ENCODE data around the gene LSMEM2. TPM values are rescaled to one million over a fixed set of nuclear protein-coding genes. Genes with fewer than 3 reads are reported as not detected.

LSMEM2 gene
- total RNA-seq, 2 experiments from 2014 or later = not detected

DNA sequence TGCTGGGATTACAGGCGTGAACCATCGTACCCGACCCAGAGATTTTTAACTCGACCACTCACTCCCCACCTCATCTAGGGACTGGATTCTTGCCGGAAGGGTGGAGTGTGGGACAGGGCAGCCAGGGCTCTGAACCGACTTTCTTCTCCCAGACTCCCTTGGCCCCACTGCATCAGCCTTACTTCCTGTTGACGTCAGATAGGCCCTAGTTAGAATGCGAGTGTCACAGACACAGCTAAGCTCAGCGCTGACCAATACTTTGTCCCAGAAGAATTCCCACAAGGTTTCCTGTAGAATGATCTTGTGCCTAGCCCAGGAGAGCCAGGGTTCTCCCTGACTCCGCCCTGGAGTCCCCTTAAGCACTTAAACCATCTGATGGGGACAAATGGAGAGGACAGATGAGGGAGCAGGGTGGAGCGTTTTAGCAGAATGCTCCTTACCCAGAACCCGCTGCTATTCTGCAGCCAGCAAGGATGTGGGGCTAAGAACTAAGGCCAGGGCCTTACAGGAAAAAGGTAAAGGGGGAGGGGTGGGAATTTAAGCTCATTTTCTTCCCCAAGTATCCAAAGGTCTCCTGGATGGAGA, 54.9 kb downstream of the LSMEM2 start:
- Mint-ChIP-seq H3K4me3 (peak overlapping the region; percentile 88), H3K27me3 (no peaks in the 10 kb centered on the region), H3K4me1 (ENCODE audit: low read depth) (peaks cover 32% of the 10 kb centered on the region), H3K9me3 (no peaks in the 10 kb centered on the region), H3K36me3 (ENCODE audit: low read depth) (peaks cover 74% of the 10 kb centered on the region), H3K27ac (peak overlapping the region; percentile 91)
- DNase-seq (no peak), ATAC-seq (no peak)
- intact Hi-C loops (cut with micrococcal nuclease) = no loop called here
- ChIA-PET POLR2A (interaction anchor here (0.7 to 12.3 kb wide), 3 partner anchors 14 to 35 kb away, joined by 3 to 137 read pairs (median 126); partner anchors contain the start of genes CYB561D2, HYAL2, HYAL3 and NAA80), CTCF (interaction anchor here (1.4 to 6.1 kb wide), 3 partner anchors 10 to 108 kb away, joined by 3 to 40 read pairs (median 8); partner anchors contain the start of gene HYAL2)
- no peak for TF ChIP-seq CTCF (IDR thresholded peaks at IDR 0.05)

GRCh38 chr3:50334339-50335075, 55.6 kb downstream of the LSMEM2 start:
- Mint-ChIP-seq H3K36me3 (ENCODE audit: low read depth) (peaks cover 80% of the 10 kb centered on the region), H3K4me1 (ENCODE audit: low read depth) (peaks cover 36% of the 10 kb centered on the region), H3K4me3 (peak overlapping the region; percentile 88), H3K9me3 (no peaks in the 10 kb centered on the region), H3K27ac (peak overlapping the region; percentile 91), H3K27me3 (no peaks in the 10 kb centered on the region)
- POLR2A ChIA-PET = interaction anchor here (0.6 to 12.3 kb wide), 5 partner anchors 14 to 67 kb away, joined by 3 to 137 read pairs (median 4); partner anchors contain the start of genes CYB561D2, HYAL2, HYAL3 and NAA80
- CTCF ChIA-PET = interaction anchor here (1.4 to 6.1 kb wide), 3 partner anchors 11 to 109 kb away, joined by 3 to 40 read pairs (median 8); partner anchors contain the start of gene HYAL2
- intact Hi-C loops (cut with micrococcal nuclease) = no loop called here
- TF ChIP-seq CTCF (IDR thresholded peaks at IDR 0.05) = no peak
- no peak for ATAC-seq
- DNase-seq = no peak

DNA sequence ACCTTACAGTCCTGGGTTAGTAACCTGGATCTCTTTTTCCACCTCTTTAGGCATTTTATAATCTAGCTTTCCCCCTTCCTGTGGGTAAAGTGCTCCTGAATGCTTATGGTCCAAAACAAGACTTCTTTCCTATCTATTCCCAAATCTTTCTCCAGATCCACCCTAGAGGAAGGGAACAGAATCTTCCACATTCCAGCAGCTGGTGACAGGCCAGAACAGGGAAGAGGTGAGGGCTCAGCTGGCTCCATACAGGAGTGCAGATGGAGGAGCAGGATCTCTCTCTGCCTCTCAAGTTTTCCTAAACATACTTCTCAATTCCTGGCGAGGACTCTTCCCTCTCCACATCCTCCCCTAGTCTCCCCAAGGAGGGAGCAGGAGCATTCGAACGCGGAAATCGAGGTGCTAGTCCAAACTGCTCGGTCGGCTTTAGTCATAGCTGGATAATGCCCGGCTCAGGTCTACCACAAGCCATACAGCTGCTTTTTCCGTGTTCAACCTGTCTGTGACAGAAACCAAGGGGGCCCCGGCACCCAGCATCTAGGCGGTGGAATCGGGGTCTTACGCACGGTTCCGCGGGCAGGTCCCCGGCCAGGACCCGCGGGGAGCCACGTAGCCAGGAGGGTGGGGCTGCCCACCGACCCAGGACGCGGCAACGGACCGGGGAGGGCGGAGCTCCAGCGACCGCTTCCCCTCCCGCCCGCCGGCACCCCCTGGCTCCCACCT, 57.7 kb downstream of the LSMEM2 start:
- no peak for TF ChIP-seq CTCF (IDR thresholded peaks at IDR 0.05)
- Mint-ChIP-seq H3K27ac (peak overlapping the region; percentile 91), H3K4me3 (peak overlapping the region; percentile 88), H3K36me3 (ENCODE audit: low read depth) (peaks cover 72% of the 10 kb centered on the region), H3K27me3 (no peaks in the 10 kb centered on the region), H3K9me3 (no peaks in the 10 kb centered on the region), H3K4me1 (ENCODE audit: low read depth) (peaks cover 44% of the 10 kb centered on the region)
- ChIA-PET POLR2A (interaction anchor here (0.6 to 12.3 kb wide), 22 partner anchors 8 to 1055 kb away, joined by 3 to 137 read pairs (median 6); partner anchors contain the start of genes C3orf18, CISH, CYB561D2 and GNAI2), CTCF (interaction anchor here (0.9 to 6.1 kb wide), 15 partner anchors 9 to 275 kb away, joined by 3 to 40 read pairs (median 4); partner anchors contain the start of genes CISH, CYB561D2, HYAL2 and HYAL3)
- peak; percentile 21 for ATAC-seq
- intact Hi-C loops (cut with micrococcal nuclease) = no loop called here
- peak; percentile 78 for DNase-seq

- TF ChIP-seq CTCF (IDR thresholded peaks at IDR 0.05) = no peak
- peaks cover 44% of the 10 kb centered on the region for H3K4me1 Mint-ChIP-seq (ENCODE audit: low read depth)
- H3K36me3 Mint-ChIP-seq (ENCODE audit: low read depth) = peaks cover 65% of the 10 kb centered on the region
- peak overlapping the region; percentile 88 for H3K4me3 Mint-ChIP-seq
- ChIA-PET POLR2A (interaction anchor here (0.6 to 12.3 kb wide), 23 partner anchors 8 to 1054 kb away, joined by 3 to 137 read pairs (median 5); partner anchors contain the start of genes C3orf18, CISH, CYB561D2 and HEMK1), CTCF (interaction anchor here (0.6 to 6.1 kb wide), 15 partner anchors 9 to 274 kb away, joined by 3 to 40 read pairs (median 6); partner anchors contain the start of genes CISH, CYB561D2, HYAL2 and HYAL3)
- ATAC-seq = peak; percentile 79
- intact Hi-C loops (cut with micrococcal nuclease) = no loop called here
- no peaks in the 10 kb centered on the region for H3K9me3 Mint-ChIP-seq
- peak overlapping the region; percentile 91 for H3K27ac Mint-ChIP-seq
- DNase-seq = peak; percentile 100
- H3K27me3 Mint-ChIP-seq = no peaks in the 10 kb centered on the region
Observed at GRCh38 chr3:50337175-50337861, 58.4 kb downstream of the LSMEM2 start.

Other genes starting within 250 kb of the LSMEM2 start
- gene RBM5, start 190.2 kb upstream of the LSMEM2 start, total RNA-seq = 100 to 1,000 TPM; 103 to 106 TPM
- gene SEMA3F, start 123.8 kb upstream of the LSMEM2 start, total RNA-seq = under 1 TPM; 0.34 to 0.43 TPM
- under 1 TPM; 0.11 to 0.23 TPM for gene GNAT1, start 87.5 kb upstream of the LSMEM2 start, total RNA-seq
- gene SLC38A3, start 73.8 kb upstream of the LSMEM2 start, total RNA-seq = under 1 TPM in 1 of 2 experiments, not detected in 1; 0.22 TPM
- 100 to 1,000 TPM; 238 to 242 TPM for gene GNAI2, start 42.9 kb upstream of the LSMEM2 start, total RNA-seq
- 1 to 10 TPM; 1.6 to 2.3 TPM for gene SEMA3B, start 9.9 kb upstream of the LSMEM2 start, total RNA-seq
- 100 to 1,000 TPM; 132 to 133 TPM for gene IFRD2, start 13.3 kb downstream of the LSMEM2 start, total RNA-seq
- gene HYAL3, start 20.3 kb downstream of the LSMEM2 start, total RNA-seq = 1 to 10 TPM; 3.3 to 4.1 TPM
- gene NAA80, start 20.3 kb downstream of the LSMEM2 start, total RNA-seq = 10 to 100 TPM; 23.2 to 23.4 TPM
- not detected for gene HYAL1, start 24.5 kb downstream of the LSMEM2 start, total RNA-seq
- gene HYAL2, start 43.7 kb downstream of the LSMEM2 start, total RNA-seq = 1 to 10 TPM; 3.9 to 4.1 TPM
- 10 to 100 TPM; 16.7 to 19.5 TPM for gene TUSC2, start 49.1 kb downstream of the LSMEM2 start, total RNA-seq
- 10 to 100 TPM; 75.8 to 76.5 TPM for gene RASSF1, start 61.7 kb downstream of the LSMEM2 start, total RNA-seq
- gene ZMYND10, start 66.6 kb downstream of the LSMEM2 start, total RNA-seq = 1 to 10 TPM; 1.5 to 2.6 TPM
- 10 to 100 TPM; 41.3 to 44.7 TPM for gene NPRL2, start 71.7 kb downstream of the LSMEM2 start, total RNA-seq
- 10 to 100 TPM; 17.1 to 18.2 TPM for gene CYB561D2, start 71.8 kb downstream of the LSMEM2 start, total RNA-seq
- gene TMEM115, start 80.4 kb downstream of the LSMEM2 start, total RNA-seq = 10 to 100 TPM; 15.2 to 16.8 TPM
- gene CACNA2D2, start 224.5 kb downstream of the LSMEM2 start, total RNA-seq = 1 to 10 TPM; 1.6 to 2.1 TPM

All from activated CD8-positive, alpha-beta T cell treated with anti-CD3 and anti-CD28 coated beads for 36 hours (primary cell).